Activated naive CD4-positive, alpha-beta T cell treated with anti-CD3 and anti-CD28 coated beads, Interleukin-2, amount 50 U/mL, for 24 hours (primary cell): ENCODE data around the gene CRY2.
"Not testable (repeated sequence)": the region's sequence is repeated elsewhere in the genome, so short reads cannot be mapped to it uniquely, and the experiment has no call there.

Experiments used
- H3K27ac Mint-ChIP-seq: one replicate; pipeline ENCODE4 v1.8.0; 2021; ENCODE audit warnings: mild to moderate bottlenecking, mixed read lengths
- H3K27me3 Mint-ChIP-seq: one replicate; pipeline ENCODE4 v1.8.0; 2021; ENCODE audit warnings: mixed read lengths
- H3K36me3 Mint-ChIP-seq: one replicate; pipeline ENCODE4 v1.8.0; 2021; ENCODE audit warnings: mixed read lengths
- H3K4me1 Mint-ChIP-seq: one replicate; pipeline ENCODE4 v1.8.0; 2021; ENCODE audit warnings: mixed read lengths
- H3K4me3 Mint-ChIP-seq: one replicate; pipeline ENCODE4 v1.8.0; 2021; ENCODE audit warnings: mild to moderate bottlenecking, mixed read lengths
- H3K9me3 Mint-ChIP-seq: one replicate; pipeline ENCODE4 v1.8.0; 2021; ENCODE audit warnings: mixed read lengths

CRY2 gene

DNA sequence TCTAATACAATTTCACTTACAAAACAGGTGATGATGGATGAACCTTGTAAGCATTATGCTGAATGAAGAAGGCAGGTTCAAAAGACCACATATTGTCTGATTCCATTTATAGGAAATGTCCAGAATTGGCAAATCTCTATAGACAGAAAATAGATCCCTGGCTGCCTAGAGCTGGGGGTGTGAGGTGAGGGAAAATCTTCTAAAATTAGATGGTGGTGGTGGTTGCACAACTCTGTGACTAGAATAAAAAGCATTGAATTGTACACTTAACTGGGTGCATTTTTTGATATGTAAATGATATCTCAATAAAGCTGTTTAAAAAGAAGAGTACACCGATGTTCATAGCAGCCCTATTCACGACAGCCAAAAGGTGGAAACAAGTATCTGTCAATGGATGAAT, 16.7 kb upstream of the CRY2 start:
- H3K27me3 Mint-ChIP-seq: no peaks in the 10 kb centered on the region

GRCh38 chr11:45832811-45833441, 14.3 kb upstream of the CRY2 start:
- Mint-ChIP-seq H3K9me3 (no peaks in the 10 kb centered on the region), H3K4me1 (peaks cover 12% of the 10 kb centered on the region), H3K27ac (no peak overlapping the region), H3K36me3 (no peaks in the 10 kb centered on the region), H3K27me3 (no peaks in the 10 kb centered on the region), H3K4me3 (no peak overlapping the region)

More for the DNA sequence above, 16.7 kb upstream of the CRY2 start:
- Mint-ChIP-seq H3K27ac (no peak overlapping the region), H3K4me3 (no peak overlapping the region), H3K4me1 (peaks cover 12% of the 10 kb centered on the region), H3K36me3 (no peaks in the 10 kb centered on the region), H3K9me3 (no peaks in the 10 kb centered on the region)

- H3K4me3 Mint-ChIP-seq: no peak overlapping the region
- peaks cover 12% of the 10 kb centered on the region for H3K4me1 Mint-ChIP-seq
- H3K27me3 Mint-ChIP-seq: no peaks in the 10 kb centered on the region
- no peaks in the 10 kb centered on the region for H3K36me3 Mint-ChIP-seq
- H3K27ac Mint-ChIP-seq: no peak overlapping the region
- H3K9me3 Mint-ChIP-seq: no peaks in the 10 kb centered on the region
These were observed 13.5 kb upstream of the CRY2 start for GRCh38 chr11:45833761-45834160.

DNA sequence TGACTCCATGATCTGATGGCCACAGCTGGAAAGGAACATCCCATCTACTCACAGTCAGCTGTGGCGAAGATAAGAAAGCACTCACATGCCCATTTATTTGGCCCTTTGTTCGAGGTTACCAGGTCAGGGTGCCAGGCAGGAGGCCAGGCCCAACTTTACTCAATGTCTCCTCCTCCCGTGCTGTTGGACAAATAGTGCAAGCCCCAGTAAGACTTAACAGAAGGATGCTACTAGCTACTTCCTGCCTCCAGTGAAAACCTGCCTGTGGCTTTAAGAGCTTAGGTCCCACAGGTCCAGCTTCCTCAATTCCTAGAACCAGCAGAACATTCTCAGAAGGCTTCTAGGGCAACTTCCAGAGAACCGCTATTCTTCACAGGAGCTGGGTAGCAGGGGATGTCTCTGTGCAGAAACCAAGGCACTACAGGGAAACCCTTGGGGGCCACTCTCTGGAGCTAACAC, 12.9 kb upstream of the CRY2 start:
- no peaks in the 10 kb centered on the region for H3K36me3 Mint-ChIP-seq
- no peak overlapping the region for H3K4me3 Mint-ChIP-seq
- H3K4me1 Mint-ChIP-seq: peaks cover 12% of the 10 kb centered on the region
- H3K9me3 Mint-ChIP-seq: no peaks in the 10 kb centered on the region
- H3K27me3 Mint-ChIP-seq: no peaks in the 10 kb centered on the region
- H3K27ac Mint-ChIP-seq: no peak overlapping the region

DNA sequence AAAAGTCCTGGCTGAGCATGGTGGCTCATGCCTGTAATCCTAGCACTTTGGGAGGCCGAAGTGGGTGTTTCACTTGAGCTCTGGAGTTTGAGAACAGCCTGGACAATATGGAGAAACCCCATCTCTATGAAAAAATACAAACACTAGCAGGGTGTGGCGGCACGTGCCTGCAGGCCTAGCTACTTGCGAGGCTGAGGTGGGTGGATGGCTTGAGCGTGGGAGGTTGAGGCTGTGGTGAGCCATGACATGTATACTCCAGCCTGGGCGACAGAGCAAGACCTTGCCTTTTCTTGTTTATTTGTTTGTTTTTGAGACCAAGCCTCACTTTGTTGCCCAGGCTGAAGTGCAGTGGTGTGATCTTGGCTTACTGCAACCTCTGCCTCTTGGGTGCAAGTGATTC, 8.1 kb upstream of the CRY2 start:
- Mint-ChIP-seq H3K4me3 (no peak overlapping the region), H3K27me3 (no peaks in the 10 kb centered on the region), H3K36me3 (no peaks in the 10 kb centered on the region), H3K27ac (no peak overlapping the region), H3K9me3 (no peaks in the 10 kb centered on the region), H3K4me1 (peaks cover 21% of the 10 kb centered on the region)

- peaks cover 17% of the 10 kb centered on the region for H3K4me1 Mint-ChIP-seq
- H3K27me3 Mint-ChIP-seq, H3K9me3 Mint-ChIP-seq, H3K36me3 Mint-ChIP-seq, H3K4me3 Mint-ChIP-seq, H3K27ac Mint-ChIP-seq: not testable (repeated sequence)
These were observed 7.0 kb upstream of the CRY2 start for GRCh38 chr11:45840251-45840650.

DNA sequence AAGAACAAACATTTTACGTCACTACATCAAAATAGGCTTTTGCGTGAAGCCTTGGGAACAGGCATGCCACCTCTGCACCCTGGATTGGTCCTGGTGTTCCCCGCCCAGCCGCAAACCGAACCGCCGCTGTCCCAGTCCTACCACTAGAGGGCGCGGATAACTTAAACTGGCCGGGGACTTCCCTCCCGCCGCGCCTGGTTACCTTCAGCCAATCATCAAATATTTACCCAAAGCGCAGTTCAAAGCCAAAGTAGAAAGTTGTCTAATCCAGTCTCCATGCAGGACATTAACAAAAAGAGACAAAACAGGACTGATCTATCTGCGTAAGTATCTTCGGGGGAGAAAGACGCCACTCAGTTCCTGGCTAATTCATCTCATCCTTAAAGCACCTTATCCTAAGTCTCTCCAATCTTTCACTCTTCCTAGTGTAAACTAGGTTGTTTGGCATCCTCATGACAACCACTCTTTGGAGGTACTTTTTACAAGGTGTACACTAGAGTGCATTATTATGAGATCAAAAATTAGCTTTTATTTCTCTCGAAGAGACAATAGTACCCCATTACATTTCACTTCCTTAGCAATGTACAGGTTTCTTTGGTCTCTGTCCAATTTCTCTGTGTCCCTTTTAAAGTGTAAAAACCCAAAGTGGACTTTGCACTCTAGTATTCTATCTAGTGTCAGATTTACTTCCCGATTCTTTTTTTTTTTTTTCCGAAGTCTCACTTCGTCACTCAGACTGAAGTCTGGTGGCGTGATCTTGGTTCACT, 3.9 kb upstream of the CRY2 start:
- Mint-ChIP-seq H3K36me3 (no peaks in the 10 kb centered on the region), H3K27me3 (no peaks in the 10 kb centered on the region), H3K4me3 (peak overlapping the region; percentile 65), H3K27ac (peak overlapping the region; percentile 76), H3K9me3 (no peaks in the 10 kb centered on the region), H3K4me1 (peaks cover 39% of the 10 kb centered on the region)

GRCh38 chr11:45844822-45845578, 2.3 kb upstream of the CRY2 start:
- Mint-ChIP-seq H3K4me1 (peaks cover 53% of the 10 kb centered on the region), H3K4me3 (no peak overlapping the region), H3K27me3 (no peaks in the 10 kb centered on the region), H3K27ac (no peak overlapping the region), H3K36me3 (no peaks in the 10 kb centered on the region), H3K9me3 (no peaks in the 10 kb centered on the region)

GRCh38 chr11:45846174-45846675, 1.1 kb upstream of the CRY2 start:
- Mint-ChIP-seq H3K36me3 (no peaks in the 10 kb centered on the region), H3K27ac (no peak overlapping the region), H3K9me3 (no peaks in the 10 kb centered on the region), H3K4me3 (peak overlapping the region; percentile 89), H3K4me1 (peaks cover 65% of the 10 kb centered on the region), H3K27me3 (no peaks in the 10 kb centered on the region)

DNA sequence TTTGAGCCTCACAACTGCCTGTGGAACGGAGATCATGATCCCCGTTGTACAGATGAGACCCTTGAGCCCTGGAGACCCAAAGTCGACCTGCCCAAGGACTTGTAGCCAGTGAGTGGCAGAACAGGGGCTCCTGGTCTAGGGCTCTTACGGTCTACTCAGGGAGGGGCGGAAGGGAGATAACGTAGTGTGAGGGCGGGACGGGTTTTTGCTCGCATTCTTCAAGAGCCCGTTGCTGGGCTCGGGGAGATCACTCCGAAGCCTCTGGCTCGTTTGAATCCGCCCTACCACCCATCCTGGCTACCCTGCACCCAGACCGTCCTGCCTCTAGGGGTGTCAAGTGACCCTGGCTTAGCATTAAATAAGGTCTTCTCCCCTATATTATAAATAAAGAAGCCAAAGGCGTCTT, 639 bp downstream of the CRY2 start:
- H3K4me3 Mint-ChIP-seq: peak overlapping the region; percentile 89

GRCh38 chr11:45848654-45849081, 1.4 kb downstream of the CRY2 start:
- H3K36me3 Mint-ChIP-seq: no peaks in the 10 kb centered on the region
- H3K27me3 Mint-ChIP-seq: no peaks in the 10 kb centered on the region
- peak overlapping the region; percentile 30 for H3K27ac Mint-ChIP-seq

More for the DNA sequence above, 639 bp downstream of the CRY2 start:
- no peaks in the 10 kb centered on the region for H3K36me3 Mint-ChIP-seq
- H3K27me3 Mint-ChIP-seq: no peaks in the 10 kb centered on the region
- no peak overlapping the region for H3K27ac Mint-ChIP-seq
- H3K9me3 Mint-ChIP-seq: no peaks in the 10 kb centered on the region
- peaks cover 73% of the 10 kb centered on the region for H3K4me1 Mint-ChIP-seq

DNA sequence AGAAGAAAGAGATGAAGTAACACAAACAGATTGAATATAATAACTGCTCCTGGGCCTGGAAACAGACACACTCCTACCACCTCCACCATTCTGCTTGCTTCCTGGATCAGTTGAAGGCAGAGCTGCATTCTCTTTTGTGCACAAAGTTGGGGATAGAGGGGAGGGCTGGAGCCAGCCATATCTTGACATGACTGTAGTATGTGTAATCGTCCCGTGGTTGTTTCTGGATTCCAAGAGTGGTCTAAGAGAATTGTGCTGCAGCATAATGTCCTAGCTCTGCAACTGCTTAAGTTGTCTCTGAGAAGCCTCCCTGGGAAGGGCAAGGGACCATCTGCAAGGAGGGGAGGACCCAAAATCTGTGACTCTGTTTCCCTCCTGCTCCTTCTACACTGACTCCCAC, 3.2 kb downstream of the CRY2 start:
- Mint-ChIP-seq H3K9me3 (no peaks in the 10 kb centered on the region), H3K36me3 (no peaks in the 10 kb centered on the region), H3K4me1 (peaks cover 59% of the 10 kb centered on the region), H3K27me3 (no peaks in the 10 kb centered on the region), H3K27ac (no peak overlapping the region), H3K4me3 (peak overlapping the region; percentile 24)

More at GRCh38 chr11:45848654-45849081, 1.4 kb downstream of the CRY2 start:
- peaks cover 66% of the 10 kb centered on the region for H3K4me1 Mint-ChIP-seq
- H3K4me3 Mint-ChIP-seq: peak overlapping the region; percentile 89
- no peaks in the 10 kb centered on the region for H3K9me3 Mint-ChIP-seq

DNA sequence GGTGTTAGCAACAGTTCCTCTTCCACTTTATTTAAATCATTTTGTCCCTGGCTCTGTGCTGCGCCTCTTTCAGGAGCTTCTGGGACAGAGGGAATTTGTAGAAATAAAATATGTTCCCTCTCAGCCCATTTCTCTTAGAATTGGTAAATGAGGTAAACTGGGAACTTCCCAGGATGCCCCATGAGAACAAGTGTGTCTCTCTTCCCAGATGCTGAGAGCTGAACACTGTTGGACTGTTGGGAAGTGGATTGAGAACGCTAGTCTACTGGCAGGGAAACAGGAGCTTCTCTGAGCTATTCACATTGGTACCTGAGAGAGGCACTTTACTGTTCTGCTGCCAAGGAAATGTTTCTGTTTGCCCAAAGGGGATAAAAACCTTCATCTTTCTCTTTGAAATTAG, 4.0 kb downstream of the CRY2 start:
- H3K9me3 Mint-ChIP-seq: no peaks in the 10 kb centered on the region
- H3K4me3 Mint-ChIP-seq: no peak overlapping the region
- peaks cover 52% of the 10 kb centered on the region for H3K4me1 Mint-ChIP-seq
- no peak overlapping the region for H3K27ac Mint-ChIP-seq
- H3K36me3 Mint-ChIP-seq: no peaks in the 10 kb centered on the region
- no peaks in the 10 kb centered on the region for H3K27me3 Mint-ChIP-seq

- H3K4me1 Mint-ChIP-seq: peaks cover 44% of the 10 kb centered on the region
- no peak overlapping the region for H3K27ac Mint-ChIP-seq
- H3K27me3 Mint-ChIP-seq: no peaks in the 10 kb centered on the region
- peaks cover 4% of the 10 kb centered on the region for H3K36me3 Mint-ChIP-seq
- H3K4me3 Mint-ChIP-seq: no peak overlapping the region
- H3K9me3 Mint-ChIP-seq: no peaks in the 10 kb centered on the region
These were observed 4.9 kb downstream of the CRY2 start for GRCh38 chr11:45852018-45852711.

GRCh38 chr11:45852712-45853101, 5.4 kb downstream of the CRY2 start:
- peaks cover 44% of the 10 kb centered on the region for H3K4me1 Mint-ChIP-seq
- no peaks in the 10 kb centered on the region for H3K27me3 Mint-ChIP-seq
- peaks cover 8% of the 10 kb centered on the region for H3K36me3 Mint-ChIP-seq
- H3K4me3 Mint-ChIP-seq: no peak overlapping the region
- no peak overlapping the region for H3K27ac Mint-ChIP-seq
- no peaks in the 10 kb centered on the region for H3K9me3 Mint-ChIP-seq
